Activated CD4-positive, alpha-beta memory T cell treated with anti-CD3 and anti-CD28 coated beads for 36 hours (primary cell): ENCODE measurements around the gene CAPZB. TPM values are rescaled to one million over a fixed set of nuclear protein-coding genes. Genes with fewer than 3 reads are reported as not detected.

Experiments used
- CTCF ChIA-PET: fragments of 350-600 bp; sonication (Branson Sonifier 250); formaldehyde crosslinking; loops from one replicate; lab custom pipeline; 2021; ENCODE audit warnings: antibody characterized with exemption, inconsistent platforms; lab: Charles Lee
- POLR2A ChIA-PET: fragments of 350-600 bp; sonication (Branson Sonifier 250); formaldehyde crosslinking; loops from one replicate; lab custom pipeline; 2021; ENCODE audit warnings: antibody characterized with exemption; lab: Charles Lee
- DNase-seq: peaks from one replicate; pipeline ENCODE4 v3.0.0-alpha.2; 2020
- H3K27ac Mint-ChIP-seq: one replicate; pipeline ENCODE4 v1.8.0; 2021; ENCODE audit warnings: mixed read lengths
- H3K27me3 Mint-ChIP-seq: one replicate; pipeline ENCODE4 v1.8.0; 2021; ENCODE audit warnings: mixed read lengths
- H3K36me3 Mint-ChIP-seq: one replicate; pipeline ENCODE4 v1.8.0; 2021; ENCODE audit warnings: mixed read lengths
- H3K4me1 Mint-ChIP-seq: one replicate; pipeline ENCODE4 v1.8.0; 2021; ENCODE audit warnings: low read depth, mixed read lengths
- H3K4me3 Mint-ChIP-seq: one replicate; pipeline ENCODE4 v1.8.0; 2021; ENCODE audit warnings: mild to moderate bottlenecking, mixed read lengths
- H3K9me3 Mint-ChIP-seq: one replicate; pipeline ENCODE4 v1.8.0; 2021; ENCODE audit warnings: mixed read lengths
- intact Hi-C: fragments of 100-400 bp; cut with micrococcal nuclease; formaldehyde crosslinking; loops from one replicate; pipeline ENCODE4 v1.15.1; 2023
- total RNA-seq, 2 experiments: library from RNA; stranded (reverse); gene quantifications; one replicate each; pipeline ENCODE4 v1.2.3, GENCODE V29; 2021

CAPZB gene
- total RNA-seq, 2 experiments from 2014 or later = 388 to 419 TPM

- peak overlapping the region; percentile 91 for H3K27ac Mint-ChIP-seq
- H3K27me3 Mint-ChIP-seq = no peaks in the 10 kb centered on the region
- H3K4me3 Mint-ChIP-seq = no peak overlapping the region
- POLR2A ChIA-PET = interaction anchor here (1.1 to 1.8 kb wide), 3 partner anchors 12 to 39 kb away, joined by 4 to 7 read pairs (median 6); no protein-coding TSS in a partner anchor
- H3K36me3 Mint-ChIP-seq = peaks cover 4% of the 10 kb centered on the region
- no peak for DNase-seq
- CTCF ChIA-PET = interaction anchor here (1.1 to 1.6 kb wide), 2 partner anchors 13 to 206 kb away, joined by 3 to 5 read pairs; no protein-coding TSS in a partner anchor
- no peaks in the 10 kb centered on the region for H3K9me3 Mint-ChIP-seq
- intact Hi-C loops = loop anchor here (5.0 kb wide), 1 partner anchor 70 kb away; no protein-coding TSS in a partner anchor
- H3K4me1 Mint-ChIP-seq = peaks cover 87% of the 10 kb centered on the region
These were observed 37.8 kb downstream of the CAPZB start for GRCh38 chr1:19447550-19447949.

GRCh38 chr1:19445417-19446342, 39.7 kb downstream of the CAPZB start:
- Mint-ChIP-seq H3K4me3 (no peak overlapping the region), H3K36me3 (peaks cover 4% of the 10 kb centered on the region), H3K4me1 (peaks cover 85% of the 10 kb centered on the region), H3K27ac (peak overlapping the region; percentile 63), H3K27me3 (no peaks in the 10 kb centered on the region), H3K9me3 (no peaks in the 10 kb centered on the region)
- POLR2A ChIA-PET = no interaction called here
- intact Hi-C loops = loop anchor here (5.0 kb wide), 1 partner anchor 68 kb away; no protein-coding TSS in a partner anchor
- CTCF ChIA-PET = interaction anchor here (0.9 to 1.2 kb wide), 5 partner anchors 10 to 32 kb away, joined by 3 to 6 read pairs (median 3); no protein-coding TSS in a partner anchor
- DNase-seq = no peak

GRCh38 chr1:19444296-19445021, 40.9 kb downstream of the CAPZB start:
- intact Hi-C loops = loop anchor here (5.0 kb wide), 1 partner anchor 67 kb away; no protein-coding TSS in a partner anchor
- Mint-ChIP-seq H3K4me1 (peaks cover 86% of the 10 kb centered on the region), H3K36me3 (peaks cover 4% of the 10 kb centered on the region), H3K27ac (peak overlapping the region; percentile 6), H3K27me3 (no peaks in the 10 kb centered on the region), H3K9me3 (no peaks in the 10 kb centered on the region), H3K4me3 (no peak overlapping the region)
- CTCF ChIA-PET = interaction anchor here (0.6 to 1.8 kb wide), 3 partner anchors 11 to 138 kb away, joined by 3 to 6 read pairs (median 5); no protein-coding TSS in a partner anchor
- POLR2A ChIA-PET = interaction anchor here (0.6 kb wide), 1 partner anchor 154 kb away, joined by 4 read pairs; no protein-coding TSS in a partner anchor
- no peak for DNase-seq

- Mint-ChIP-seq H3K27ac (no peak overlapping the region), H3K27me3 (no peaks in the 10 kb centered on the region), H3K4me1 (peaks cover 85% of the 10 kb centered on the region), H3K36me3 (peaks cover 1% of the 10 kb centered on the region), H3K9me3 (no peaks in the 10 kb centered on the region), H3K4me3 (no peak overlapping the region)
- intact Hi-C loops = no loop called here
- ChIA-PET CTCF (interaction anchor here (1.1 to 1.8 kb wide), 2 partner anchors 139 kb away, joined by 5 to 6 read pairs; no protein-coding TSS in a partner anchor), POLR2A (no interaction called here)
- no peak for DNase-seq
These were observed 42.0 kb downstream of the CAPZB start for GRCh38 chr1:19443326-19443725.

GRCh38 chr1:19442154-19443096, 42.9 kb downstream of the CAPZB start:
- H3K27me3 Mint-ChIP-seq = no peaks in the 10 kb centered on the region
- peaks cover 85% of the 10 kb centered on the region for H3K4me1 Mint-ChIP-seq
- H3K9me3 Mint-ChIP-seq = no peaks in the 10 kb centered on the region
- POLR2A ChIA-PET = no interaction called here
- CTCF ChIA-PET = interaction anchor here (1.1 kb wide), 1 partner anchor 139 kb away, joined by 5 read pairs; no protein-coding TSS in a partner anchor
- H3K36me3 Mint-ChIP-seq = peaks cover 4% of the 10 kb centered on the region
- no peak for DNase-seq
- intact Hi-C loops = no loop called here
- peak overlapping the region; percentile 42 for H3K27ac Mint-ChIP-seq
- H3K4me3 Mint-ChIP-seq = no peak overlapping the region

GRCh38 chr1:19441048-19441780, 44.1 kb downstream of the CAPZB start:
- DNase-seq = no peak
- Mint-ChIP-seq H3K4me1 (peaks cover 88% of the 10 kb centered on the region), H3K9me3 (no peaks in the 10 kb centered on the region), H3K27ac (peak overlapping the region; percentile 20), H3K4me3 (no peak overlapping the region), H3K36me3 (peaks cover 5% of the 10 kb centered on the region), H3K27me3 (no peaks in the 10 kb centered on the region)
- intact Hi-C loops = no loop called here
- ChIA-PET POLR2A (interaction anchor here (0.9 kb wide), 1 partner anchor 34 kb away, joined by 3 read pairs; no protein-coding TSS in a partner anchor), CTCF (interaction anchor here (0.9 to 1.2 kb wide), 2 partner anchors 141 to 220 kb away, joined by 3 read pairs; no protein-coding TSS in a partner anchor)

GRCh38 chr1:19439464-19440171, 45.7 kb downstream of the CAPZB start:
- DNase-seq = peak; percentile 46
- intact Hi-C loops = loop anchor here (5.0 kb wide), 2 partner anchors 143 to 213 kb away; no protein-coding TSS in a partner anchor
- peaks cover 88% of the 10 kb centered on the region for H3K4me1 Mint-ChIP-seq
- peaks cover 9% of the 10 kb centered on the region for H3K36me3 Mint-ChIP-seq
- H3K9me3 Mint-ChIP-seq = no peaks in the 10 kb centered on the region
- CTCF ChIA-PET = no interaction called here
- POLR2A ChIA-PET = no interaction called here
- no peak overlapping the region for H3K4me3 Mint-ChIP-seq
- peak overlapping the region; percentile 42 for H3K27ac Mint-ChIP-seq
- no peaks in the 10 kb centered on the region for H3K27me3 Mint-ChIP-seq

GRCh38 chr1:19438516-19439195, 46.7 kb downstream of the CAPZB start:
- H3K36me3 Mint-ChIP-seq = peaks cover 9% of the 10 kb centered on the region
- H3K27ac Mint-ChIP-seq = peak overlapping the region; percentile 23
- no peaks in the 10 kb centered on the region for H3K27me3 Mint-ChIP-seq
- ChIA-PET POLR2A (no interaction called here), CTCF (interaction anchor here (2.3 kb wide), 1 partner anchor 223 kb away, joined by 6 read pairs; no protein-coding TSS in a partner anchor)
- peaks cover 85% of the 10 kb centered on the region for H3K4me1 Mint-ChIP-seq
- H3K4me3 Mint-ChIP-seq = no peak overlapping the region
- no peak for DNase-seq
- intact Hi-C loops = loop anchor here (5.0 kb wide), 2 partner anchors 144 to 214 kb away; no protein-coding TSS in a partner anchor
- H3K9me3 Mint-ChIP-seq = no peaks in the 10 kb centered on the region

GRCh38 chr1:19437891-19438294, 47.4 kb downstream of the CAPZB start:
- Mint-ChIP-seq H3K27ac (no peak overlapping the region), H3K36me3 (peaks cover 9% of the 10 kb centered on the region), H3K4me1 (peaks cover 89% of the 10 kb centered on the region), H3K4me3 (no peak overlapping the region), H3K9me3 (no peaks in the 10 kb centered on the region), H3K27me3 (no peaks in the 10 kb centered on the region)
- CTCF ChIA-PET = interaction anchor here (1.4 to 3.5 kb wide), 3 partner anchors 145 to 224 kb away, joined by 5 to 13 read pairs (median 6); no protein-coding TSS in a partner anchor
- DNase-seq = no peak
- POLR2A ChIA-PET = interaction anchor here (1.4 kb wide), 1 partner anchor 158 kb away, joined by 3 read pairs; a partner anchor contains a TSS
- intact Hi-C loops = loop anchor here (5.0 kb wide), 2 partner anchors 144 to 214 kb away; no protein-coding TSS in a partner anchor
